HepG2 (cell line): ENCODE measurements around the gene HSPA1B. TPM values are rescaled to one million over a fixed set of nuclear protein-coding genes. Genes with fewer than 3 reads are reported as not detected.
A peak's percentile ranks its signal among the peaks of the same experiment; 100 is the strongest.

Experiments
- SPEN ChIP-seq: sonication (generic); formaldehyde crosslinking; IDR thresholded peaks from 2 replicates; pipeline ENCODE4 v1.5.1; 2020; ENCODE audit warnings: low read depth, mild to moderate bottlenecking, missing genetic modification reagents
- ZBTB3 ChIP-seq: sonication (generic); formaldehyde crosslinking; IDR thresholded peaks from 2 replicates; pipeline ENCODE4 v1.4.0; 2020; ENCODE audit warnings: low read depth, mild to moderate bottlenecking, moderate library complexity, missing genetic modification reagents, borderline replicate concordance
- ZNF234 ChIP-seq: sonication (generic); formaldehyde crosslinking; conservative IDR thresholded peaks from 2 replicates; pipeline ENCODE4 v1.5.1; 2020; ENCODE audit warnings: mild to moderate bottlenecking, missing genetic modification reagents
- ZNF30 ChIP-seq: sonication (generic); formaldehyde crosslinking; IDR thresholded peaks from 2 replicates; pipeline ENCODE4 v1.5.0; 2020; ENCODE audit warnings: mild to moderate bottlenecking, missing genetic modification reagents
- polyA plus RNA-seq, 8 experiments: library from polyadenylated mRNA; depleted of rRNA in 3 of 8; stranded (reverse) in 7 of 8; unstranded in 1 of 8; fragments of >200 nt; fragmentation: Illumina TruSeq in 4 of 8; extraction: Trizol in 4 of 8; gene quantifications; 2 replicates each; pipeline versions ENCODE4 v1.2.1 to v1.2.3, GENCODE V29; 2011 to 2016; ENCODE audit warnings: low read depth in 4 of 8, missing spikeins in 1 of 8, mixed read lengths in 1 of 8; ENCODE audit not compliant: insufficient read depth in 1 of 8
- total RNA-seq, 5 experiments: library from RNA; depleted of rRNA; stranded (reverse); fragments of >200 nt; fragmentation: Illumina TruSeq; extraction: Trizol; gene quantifications; 2 replicates each; pipeline ENCODE4 v1.2.3, GENCODE V29; 2016; ENCODE audit warnings: low read depth in 1 of 5
- TF ChIP-seq, protein P1 (sequence below): sonication (generic); formaldehyde crosslinking; IDR thresholded peaks from 2 replicates; pipeline ENCODE4 v1.4.0; 2020; ENCODE audit warnings: missing genetic modification reagents
- TF ChIP-seq, protein P2 (sequence below): sonication (generic); formaldehyde crosslinking; IDR thresholded peaks from 2 replicates; pipeline ENCODE4 v1.4.0; 2020; ENCODE audit warnings: missing genetic modification reagents

HSPA1B gene
- total and polyA plus RNA-seq, 2 of the 13 experiments (the other 11 are each of a cell fraction or from before 2014, with no cell fraction given) = 26.0 to 186 TPM

DNA sequence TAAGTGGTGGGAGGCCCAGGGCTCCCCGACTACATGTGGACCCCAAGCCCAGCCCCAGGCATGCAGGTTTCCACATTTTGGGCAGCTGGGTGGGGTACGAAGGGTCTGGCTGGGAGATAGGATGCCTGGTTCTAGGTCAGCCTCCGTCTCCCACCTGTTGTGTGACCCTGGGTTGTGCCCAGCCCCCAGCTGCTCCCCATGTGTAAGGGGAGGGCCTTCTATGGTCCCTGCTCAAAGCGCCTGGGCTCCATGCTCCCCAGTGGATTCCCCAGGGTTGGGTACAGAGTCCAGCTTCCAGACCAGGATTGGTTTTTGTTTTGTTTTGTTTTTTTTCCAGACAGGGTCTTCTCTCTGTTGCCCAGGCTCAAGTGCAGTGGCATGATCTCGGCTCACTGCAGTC lies 49.3 kb upstream of the HSPA1B start (continued):
- TF ChIP-seq, protein P1, sequence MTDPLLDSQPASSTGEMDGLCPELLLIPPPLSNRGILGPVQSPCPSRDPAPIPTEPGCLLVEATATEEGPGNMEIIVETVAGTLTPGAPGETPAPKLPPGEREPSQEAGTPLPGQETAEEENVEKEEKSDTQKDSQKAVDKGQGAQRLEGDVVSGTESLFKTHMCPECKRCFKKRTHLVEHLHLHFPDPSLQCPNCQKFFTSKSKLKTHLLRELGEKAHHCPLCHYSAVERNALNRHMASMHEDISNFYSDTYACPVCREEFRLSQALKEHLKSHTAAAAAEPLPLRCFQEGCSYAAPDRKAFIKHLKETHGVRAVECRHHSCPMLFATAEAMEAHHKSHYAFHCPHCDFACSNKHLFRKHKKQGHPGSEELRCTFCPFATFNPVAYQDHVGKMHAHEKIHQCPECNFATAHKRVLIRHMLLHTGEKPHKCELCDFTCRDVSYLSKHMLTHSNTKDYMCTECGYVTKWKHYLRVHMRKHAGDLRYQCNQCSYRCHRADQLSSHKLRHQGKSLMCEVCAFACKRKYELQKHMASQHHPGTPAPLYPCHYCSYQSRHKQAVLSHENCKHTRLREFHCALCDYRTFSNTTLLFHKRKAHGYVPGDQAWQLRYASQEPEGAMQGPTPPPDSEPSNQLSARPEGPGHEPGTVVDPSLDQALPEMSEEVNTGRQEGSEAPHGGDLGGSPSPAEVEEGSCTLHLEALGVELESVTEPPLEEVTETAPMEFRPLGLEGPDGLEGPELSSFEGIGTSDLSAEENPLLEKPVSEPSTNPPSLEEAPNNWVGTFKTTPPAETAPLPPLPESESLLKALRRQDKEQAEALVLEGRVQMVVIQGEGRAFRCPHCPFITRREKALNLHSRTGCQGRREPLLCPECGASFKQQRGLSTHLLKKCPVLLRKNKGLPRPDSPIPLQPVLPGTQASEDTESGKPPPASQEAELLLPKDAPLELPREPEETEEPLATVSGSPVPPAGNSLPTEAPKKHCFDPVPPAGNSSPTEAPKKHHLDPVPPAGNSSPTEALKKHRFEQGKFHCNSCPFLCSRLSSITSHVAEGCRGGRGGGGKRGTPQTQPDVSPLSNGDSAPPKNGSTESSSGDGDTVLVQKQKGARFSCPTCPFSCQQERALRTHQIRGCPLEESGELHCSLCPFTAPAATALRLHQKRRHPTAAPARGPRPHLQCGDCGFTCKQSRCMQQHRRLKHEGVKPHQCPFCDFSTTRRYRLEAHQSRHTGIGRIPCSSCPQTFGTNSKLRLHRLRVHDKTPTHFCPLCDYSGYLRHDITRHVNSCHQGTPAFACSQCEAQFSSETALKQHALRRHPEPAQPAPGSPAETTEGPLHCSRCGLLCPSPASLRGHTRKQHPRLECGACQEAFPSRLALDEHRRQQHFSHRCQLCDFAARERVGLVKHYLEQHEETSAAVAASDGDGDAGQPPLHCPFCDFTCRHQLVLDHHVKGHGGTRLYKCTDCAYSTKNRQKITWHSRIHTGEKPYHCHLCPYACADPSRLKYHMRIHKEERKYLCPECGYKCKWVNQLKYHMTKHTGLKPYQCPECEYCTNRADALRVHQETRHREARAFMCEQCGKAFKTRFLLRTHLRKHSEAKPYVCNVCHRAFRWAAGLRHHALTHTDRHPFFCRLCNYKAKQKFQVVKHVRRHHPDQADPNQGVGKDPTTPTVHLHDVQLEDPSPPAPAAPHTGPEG (CRISPR knock-in tag) = 0 out of 2 replicates have a peak, but pooled peaks have one; percentile 35
- TF ChIP-seq ZBTB3 (CRISPR knock-in tag) (no peak), ZNF234 (CRISPR knock-in tag) (no peak), SPEN (CRISPR knock-in tag) (peak; percentile 45; the same call in 1 of the 2 replicates), ZNF30 (CRISPR knock-in tag) (no peak)
- TF ChIP-seq, protein P2, sequence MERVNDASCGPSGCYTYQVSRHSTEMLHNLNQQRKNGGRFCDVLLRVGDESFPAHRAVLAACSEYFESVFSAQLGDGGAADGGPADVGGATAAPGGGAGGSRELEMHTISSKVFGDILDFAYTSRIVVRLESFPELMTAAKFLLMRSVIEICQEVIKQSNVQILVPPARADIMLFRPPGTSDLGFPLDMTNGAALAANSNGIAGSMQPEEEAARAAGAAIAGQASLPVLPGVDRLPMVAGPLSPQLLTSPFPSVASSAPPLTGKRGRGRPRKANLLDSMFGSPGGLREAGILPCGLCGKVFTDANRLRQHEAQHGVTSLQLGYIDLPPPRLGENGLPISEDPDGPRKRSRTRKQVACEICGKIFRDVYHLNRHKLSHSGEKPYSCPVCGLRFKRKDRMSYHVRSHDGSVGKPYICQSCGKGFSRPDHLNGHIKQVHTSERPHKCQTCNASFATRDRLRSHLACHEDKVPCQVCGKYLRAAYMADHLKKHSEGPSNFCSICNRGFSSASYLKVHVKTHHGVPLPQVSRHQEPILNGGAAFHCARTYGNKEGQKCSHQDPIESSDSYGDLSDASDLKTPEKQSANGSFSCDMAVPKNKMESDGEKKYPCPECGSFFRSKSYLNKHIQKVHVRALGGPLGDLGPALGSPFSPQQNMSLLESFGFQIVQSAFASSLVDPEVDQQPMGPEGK (CRISPR knock-in tag) = peak; percentile 89
